CD4-positive, alpha-beta memory T cell (primary cell): ENCODE measurements around the gene GALK2. TPM values are rescaled to one million over a fixed set of nuclear protein-coding genes. Genes with fewer than 3 reads are reported as not detected.
"Not testable (repeated sequence)": the region's sequence is repeated elsewhere in the genome, so short reads cannot be mapped to it uniquely, and the experiment has no call there.

Experiments used
- CTCF ChIA-PET: fragments of 350-600 bp; sonication (Branson Sonifier 250); formaldehyde crosslinking; loops from one replicate; lab custom pipeline; 2021; ENCODE audit warnings: inconsistent platforms; ENCODE audit not compliant: partially characterized antibody; lab: Charles Lee
- POLR2A ChIA-PET: fragments of 350-600 bp; sonication (Branson Sonifier 250); formaldehyde crosslinking; loops from one replicate; lab custom pipeline; 2021; ENCODE audit not compliant: partially characterized antibody; lab: Charles Lee
- DNase-seq, 5 donors: peaks; one replicate each; pipeline versions ENCODE4 v3.0.0 to v3.0.0-alpha.2; 2020 to 2022; ENCODE audit warnings: mixed read lengths in 1 of 5
- H3K27ac ChIP-seq: one replicate; pipeline ENCODE4 v1.7.0; 2013; ENCODE audit warnings: low read depth, low read length
- H3K27me3 ChIP-seq: 2 replicates; pipeline ENCODE4 v1.7.0; 2013; ENCODE audit warnings: mild to moderate bottlenecking, low read length, moderate library complexity; ENCODE audit not compliant: insufficient read depth
- H3K36me3 ChIP-seq: 2 replicates; pipeline ENCODE4 v1.7.0; 2013; ENCODE audit warnings: mild to moderate bottlenecking, low read length, moderate library complexity; ENCODE audit not compliant: insufficient read depth
- H3K4me1 ChIP-seq: 2 replicates; pipeline ENCODE4 v1.7.0; 2013; ENCODE audit warnings: mild to moderate bottlenecking, low read length, moderate library complexity; ENCODE audit not compliant: insufficient read depth
- H3K4me3 ChIP-seq, 2 donors: one replicate each; pipeline ENCODE4 v1.7.0; 2013; ENCODE audit warnings: low read length in 2 of 2, mild to moderate bottlenecking in 1 of 2
- H3K9me3 ChIP-seq, 2 donors: one replicate each; pipeline ENCODE4 v1.7.0; 2013; ENCODE audit warnings: low read length in 2 of 2, control low read depth in 1 of 2; ENCODE audit not compliant: control insufficient read depth in 1 of 2
- H3K27ac Mint-ChIP-seq, 7 donors: one replicate each; pipeline ENCODE4 v1.8.0; 2020 to 2021; ENCODE audit warnings: mixed read lengths in 7 of 7, mild to moderate bottlenecking in 6 of 7, inconsistent platforms in 3 of 7, moderate library complexity in 3 of 7
- H3K27me3 Mint-ChIP-seq, 2 donors: one replicate each; pipeline ENCODE4 v1.8.0; 2020 to 2021; ENCODE audit warnings: mixed read lengths in 2 of 2
- H3K36me3 Mint-ChIP-seq, 2 donors: one replicate each; pipeline ENCODE4 v1.8.0; 2020 to 2021; ENCODE audit warnings: mixed read lengths in 2 of 2, inconsistent platforms in 1 of 2, mild to moderate bottlenecking in 1 of 2
- H3K4me1 Mint-ChIP-seq, 4 donors: one replicate each; pipeline ENCODE4 v1.8.0; 2020 to 2021; ENCODE audit warnings: mixed read lengths in 4 of 4, mild to moderate bottlenecking in 1 of 4
- H3K4me3 Mint-ChIP-seq, 8 donors: one replicate each; pipeline ENCODE4 v1.8.0; 2020 to 2021; ENCODE audit warnings: mixed read lengths in 8 of 8, mild to moderate bottlenecking in 7 of 8, moderate library complexity in 6 of 8, inconsistent platforms in 3 of 8
- H3K9me3 Mint-ChIP-seq, 8 donors: one replicate each; pipeline ENCODE4 v1.8.0; 2020 to 2021; ENCODE audit warnings: mixed read lengths in 8 of 8, mild to moderate bottlenecking in 5 of 8, inconsistent platforms in 3 of 8, moderate library complexity in 1 of 8
- intact Hi-C: fragments of 100-400 bp; cut with micrococcal nuclease; formaldehyde crosslinking; loops from one replicate; pipeline ENCODE4 v1.15.1; 2023
- polyA plus RNA-seq, 2 donors: library from polyadenylated mRNA; unstranded; fragments of 300-500 nt; fragmentation: Illumina TruSeq; gene quantifications; one replicate each; pipeline ENCODE4 v1.2.3, GENCODE V29; 2021
- total RNA-seq, 2 experiments: library from RNA; stranded (reverse); gene quantifications; one replicate each; pipeline ENCODE4 v1.2.3, GENCODE V29; 2021

The GALK2 gene
- total and polyA plus RNA-seq, 4 experiments from 2014 or later = 25.4 to 31.5 (median 30.8) TPM

DNA sequence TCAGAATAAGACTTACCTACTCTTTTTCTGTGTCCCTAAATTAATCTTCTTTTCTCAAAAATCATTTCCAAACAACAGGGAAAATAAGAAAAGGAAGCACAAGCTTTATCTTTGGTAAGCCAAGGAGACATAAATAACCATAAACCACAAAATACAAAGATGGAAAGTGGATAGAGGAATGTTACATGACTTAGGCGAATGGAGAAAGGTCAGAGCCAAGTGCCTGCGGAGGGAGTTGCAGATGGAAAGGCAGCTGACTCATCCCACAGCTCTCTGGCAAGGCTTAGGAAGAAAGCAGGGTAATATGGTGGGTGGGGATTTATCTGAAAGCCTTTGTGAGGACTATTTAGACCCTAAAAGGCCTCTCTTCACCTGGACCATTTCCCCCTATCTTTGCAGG lies 72.8 kb downstream of the GALK2 start:
- H3K27me3 Mint-ChIP-seq = no peaks in the 10 kb centered on the region
- H3K36me3 Mint-ChIP-seq = peaks cover 34% of the 10 kb centered on the region in 2 donors
- peaks cover 0 to 4% (median 2%) of the 10 kb centered on the region in 4 donors for H3K4me1 Mint-ChIP-seq
- POLR2A ChIA-PET = no interaction called here
- Histone ChIP-seq H3K4me1 (no peaks in the 10 kb centered on the region), H3K4me3 (no peak overlapping the region), H3K9me3 (no peaks in the 10 kb centered on the region), H3K27me3 (no peaks in the 10 kb centered on the region), H3K27ac (no peak overlapping the region), H3K36me3 (peaks cover 13% of the 10 kb centered on the region)
- CTCF ChIA-PET = interaction anchor here (0.6 kb wide), 1 partner anchor 1074 kb away, joined by 3 read pairs; no protein-coding TSS in a partner anchor
- intact Hi-C loops = no loop called here
- H3K9me3 Mint-ChIP-seq = peaks cover 0 to 6% (median 0%) of the 10 kb centered on the region in 8 donors
- H3K4me3 Mint-ChIP-seq = no peak overlapping the region
- H3K27ac Mint-ChIP-seq = no peak overlapping the region
- no peak for DNase-seq

DNA sequence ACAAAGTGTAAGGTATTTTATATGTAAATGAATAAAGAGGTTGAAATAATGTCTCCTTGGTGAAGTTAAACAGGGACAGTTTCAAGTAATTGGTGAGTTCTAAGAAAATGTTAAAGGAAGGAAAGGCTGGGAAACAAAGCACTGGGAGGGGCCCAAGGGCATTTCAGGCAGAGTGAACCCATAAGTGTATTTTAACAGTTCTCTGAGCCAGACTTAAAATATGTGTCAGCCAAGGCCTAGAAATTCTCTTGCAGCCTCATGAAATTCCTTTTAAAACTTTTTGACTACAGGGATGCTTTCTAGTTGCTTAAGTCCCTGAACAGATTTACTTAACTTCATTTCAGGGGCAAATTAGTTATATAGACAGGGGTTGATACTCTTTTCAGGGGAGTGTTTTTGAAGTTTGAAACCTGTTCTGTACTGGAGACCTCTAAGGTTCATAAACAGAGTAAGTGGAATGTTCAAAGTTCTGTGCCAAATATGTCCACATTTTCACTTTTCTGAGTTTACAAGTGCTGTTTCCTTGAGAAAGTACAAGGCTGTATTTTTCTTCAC lies 77.6 kb downstream of the GALK2 start:
- Histone ChIP-seq H3K4me1 (no peaks in the 10 kb centered on the region), H3K36me3 (no peaks in the 10 kb centered on the region), H3K9me3 (no peaks in the 10 kb centered on the region), H3K4me3 (no peak overlapping the region), H3K27ac (no peak overlapping the region), H3K27me3 (no peaks in the 10 kb centered on the region)
- no peak overlapping the region for H3K4me3 Mint-ChIP-seq
- peaks cover 52 to 71% of the 10 kb centered on the region in 2 donors for H3K36me3 Mint-ChIP-seq
- no peaks in the 10 kb centered on the region for H3K27me3 Mint-ChIP-seq
- DNase-seq = no peak
- intact Hi-C loops = no loop called here
- peaks cover 2 to 20% (median 10%) of the 10 kb centered on the region in 8 donors for H3K9me3 Mint-ChIP-seq
- ChIA-PET POLR2A (no interaction called here), CTCF (no interaction called here)
- no peak overlapping the region for H3K27ac Mint-ChIP-seq
- H3K4me1 Mint-ChIP-seq = peaks cover 0 to 5% (median 2%) of the 10 kb centered on the region in 4 donors

DNA sequence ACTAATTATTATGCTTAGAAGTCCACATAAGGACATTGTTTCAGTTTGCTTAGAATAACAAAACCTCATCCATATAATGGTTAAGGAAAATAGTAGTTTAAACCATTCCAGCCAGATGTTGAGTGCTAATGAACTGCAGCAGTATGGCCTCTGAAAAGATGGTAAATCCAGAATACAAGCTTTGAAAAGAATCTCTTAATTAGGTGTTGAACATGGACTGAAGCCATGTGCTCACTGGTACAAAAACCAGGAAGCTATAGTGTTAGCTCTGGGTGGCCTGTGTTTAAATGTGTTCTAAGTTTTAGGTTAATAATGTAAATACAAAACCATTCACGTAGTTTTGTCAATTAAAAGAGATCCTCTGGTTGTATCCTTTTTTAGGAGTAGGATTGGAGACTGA lies 78.2 kb downstream of the GALK2 start:
- H3K27me3 Mint-ChIP-seq = no peaks in the 10 kb centered on the region
- H3K27ac Mint-ChIP-seq = no peak overlapping the region
- no peak overlapping the region for H3K27ac ChIP-seq
- H3K4me3 Mint-ChIP-seq = no peak overlapping the region
- peaks cover 0 to 5% (median 3%) of the 10 kb centered on the region in 4 donors for H3K4me1 Mint-ChIP-seq
- DNase-seq = no peak
- H3K27me3 ChIP-seq = no peaks in the 10 kb centered on the region
- H3K9me3 Mint-ChIP-seq = peaks cover 2 to 20% (median 10%) of the 10 kb centered on the region in 8 donors
- ChIA-PET POLR2A (no interaction called here), CTCF (no interaction called here)
- H3K4me1 ChIP-seq = no peaks in the 10 kb centered on the region
- H3K36me3 ChIP-seq = no peaks in the 10 kb centered on the region
- intact Hi-C loops = no loop called here
- H3K4me3 ChIP-seq = no peak overlapping the region
- peaks cover 56 to 74% of the 10 kb centered on the region in 2 donors for H3K36me3 Mint-ChIP-seq
- no peaks in the 10 kb centered on the region for H3K9me3 ChIP-seq

DNA sequence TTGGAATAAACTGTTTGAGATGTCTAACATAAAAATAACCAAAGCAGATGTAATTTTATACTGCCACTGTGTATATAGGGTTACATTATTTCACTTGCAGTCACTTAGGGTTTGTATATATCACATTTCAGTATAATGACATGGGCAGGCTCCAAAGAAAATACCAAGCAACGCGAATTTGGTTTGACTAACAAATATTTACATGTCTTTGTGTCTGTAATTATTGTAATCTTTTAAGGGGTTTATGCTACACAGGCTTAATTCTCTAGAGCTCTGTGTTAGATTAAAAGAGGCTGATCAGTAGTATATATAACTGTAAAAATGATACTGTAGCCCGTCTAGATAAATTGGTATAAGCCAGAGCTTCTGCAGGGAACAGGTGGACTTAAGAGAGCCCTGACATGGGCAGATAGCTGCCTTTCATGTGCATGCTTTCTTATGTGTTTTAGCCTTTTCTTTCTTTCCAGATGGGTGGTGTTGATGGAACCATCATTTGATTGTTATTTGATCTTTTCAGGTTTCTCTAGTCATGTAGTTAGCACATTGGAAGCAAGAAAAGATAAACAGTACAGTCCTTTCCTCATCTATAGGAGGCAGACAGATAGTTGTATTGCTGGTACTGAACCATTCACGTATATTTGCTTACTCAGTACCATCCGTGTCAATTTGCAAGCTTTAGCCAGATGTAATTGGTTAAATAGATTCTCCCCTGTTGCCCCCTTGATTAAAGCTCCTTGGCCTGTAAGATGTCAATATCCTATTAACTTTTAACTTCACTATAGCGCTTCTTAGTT lies 86.1 kb downstream of the GALK2 start:
- H3K4me1 Mint-ChIP-seq = peaks cover 0 to 9% (median 7%) of the 10 kb centered on the region in 4 donors
- CTCF ChIA-PET = no interaction called here
- H3K27me3 Mint-ChIP-seq = no peaks in the 10 kb centered on the region
- Histone ChIP-seq H3K4me3 (no peak overlapping the region), H3K4me1 (no peaks in the 10 kb centered on the region), H3K36me3 (no peaks in the 10 kb centered on the region), H3K27ac (no peak overlapping the region), H3K27me3 (no peaks in the 10 kb centered on the region), H3K9me3 (no peaks in the 10 kb centered on the region)
- intact Hi-C loops = no loop called here
- POLR2A ChIA-PET = no interaction called here
- peaks cover 34 to 37% of the 10 kb centered on the region in 2 donors for H3K36me3 Mint-ChIP-seq
- H3K27ac Mint-ChIP-seq = no peak overlapping the region
- no peak for DNase-seq
- H3K4me3 Mint-ChIP-seq = no peak overlapping the region
- H3K9me3 Mint-ChIP-seq = peaks cover 3 to 13% (median 8%) of the 10 kb centered on the region in 8 donors

DNA sequence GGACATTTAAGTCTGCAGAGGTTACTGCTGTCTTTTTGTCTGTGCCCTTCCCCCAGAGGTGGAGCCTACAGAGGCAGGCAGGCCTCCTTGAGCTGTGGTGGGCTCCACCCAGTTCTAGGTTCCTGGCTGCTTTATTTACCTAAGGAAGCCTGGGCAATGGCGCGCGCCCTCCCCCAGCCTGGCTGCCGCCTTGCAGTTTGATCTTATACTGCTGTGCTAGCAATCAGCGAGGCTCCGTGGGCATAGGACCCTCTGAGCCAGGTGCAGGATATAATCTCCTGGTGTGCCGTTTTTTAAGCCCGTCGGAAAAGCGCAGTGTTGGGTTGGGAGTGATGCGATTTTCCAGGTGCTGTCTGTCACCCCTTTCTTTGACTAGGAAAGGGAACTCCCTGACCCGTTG lies 95.1 kb downstream of the GALK2 start:
- intact Hi-C loops, H3K4me3 ChIP-seq, H3K27me3 Mint-ChIP-seq, H3K36me3 ChIP-seq, POLR2A ChIA-PET, H3K27ac Mint-ChIP-seq, H3K27ac ChIP-seq, H3K27me3 ChIP-seq, DNase-seq, H3K9me3 ChIP-seq, H3K9me3 Mint-ChIP-seq, H3K4me3 Mint-ChIP-seq, H3K4me1 ChIP-seq, CTCF ChIA-PET: not testable (repeated sequence)
- Mint-ChIP-seq H3K4me1 (peaks cover 7 to 14% (median 8%) of the 10 kb centered on the region in 4 donors), H3K36me3 (peaks cover 19 to 24% of the 10 kb centered on the region in 2 donors)

DNA sequence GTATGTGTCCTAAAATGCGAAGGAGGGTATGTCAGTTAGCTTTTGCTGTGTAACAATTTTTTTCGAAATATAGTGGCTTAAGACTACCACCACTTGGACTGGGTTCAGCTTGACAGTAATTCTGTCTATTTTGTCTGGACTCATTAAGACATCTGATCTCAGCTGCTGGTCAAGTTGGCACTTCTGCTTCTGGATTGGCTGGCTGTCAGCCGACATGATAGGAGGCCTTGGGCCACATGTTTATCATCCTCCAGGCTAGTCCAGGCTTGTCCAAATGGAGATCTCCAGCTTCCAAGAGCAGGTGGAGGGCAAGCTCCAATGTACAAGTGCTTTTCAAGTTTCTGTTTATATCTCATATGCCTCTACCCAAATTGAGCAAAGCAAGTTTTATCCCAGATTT lies 95.9 kb downstream of the GALK2 start:
- H3K9me3 Mint-ChIP-seq = peaks cover 0 to 6% (median 1%) of the 10 kb centered on the region in 8 donors
- ChIA-PET POLR2A (no interaction called here), CTCF (no interaction called here)
- H3K27ac Mint-ChIP-seq = no peak overlapping the region
- H3K4me3 Mint-ChIP-seq = no peak overlapping the region
- DNase-seq = no peak
- H3K4me3 ChIP-seq = no peak overlapping the region
- intact Hi-C loops = no loop called here
- H3K27ac ChIP-seq = no peak overlapping the region
- H3K27me3 ChIP-seq = no peaks in the 10 kb centered on the region
- no peaks in the 10 kb centered on the region for H3K36me3 ChIP-seq
- peaks cover 7 to 14% (median 9%) of the 10 kb centered on the region in 4 donors for H3K4me1 Mint-ChIP-seq
- no peaks in the 10 kb centered on the region for H3K27me3 Mint-ChIP-seq
- H3K9me3 ChIP-seq = no peaks in the 10 kb centered on the region
- peaks cover 26 to 32% of the 10 kb centered on the region in 2 donors for H3K36me3 Mint-ChIP-seq
- H3K4me1 ChIP-seq = no peaks in the 10 kb centered on the region

DNA sequence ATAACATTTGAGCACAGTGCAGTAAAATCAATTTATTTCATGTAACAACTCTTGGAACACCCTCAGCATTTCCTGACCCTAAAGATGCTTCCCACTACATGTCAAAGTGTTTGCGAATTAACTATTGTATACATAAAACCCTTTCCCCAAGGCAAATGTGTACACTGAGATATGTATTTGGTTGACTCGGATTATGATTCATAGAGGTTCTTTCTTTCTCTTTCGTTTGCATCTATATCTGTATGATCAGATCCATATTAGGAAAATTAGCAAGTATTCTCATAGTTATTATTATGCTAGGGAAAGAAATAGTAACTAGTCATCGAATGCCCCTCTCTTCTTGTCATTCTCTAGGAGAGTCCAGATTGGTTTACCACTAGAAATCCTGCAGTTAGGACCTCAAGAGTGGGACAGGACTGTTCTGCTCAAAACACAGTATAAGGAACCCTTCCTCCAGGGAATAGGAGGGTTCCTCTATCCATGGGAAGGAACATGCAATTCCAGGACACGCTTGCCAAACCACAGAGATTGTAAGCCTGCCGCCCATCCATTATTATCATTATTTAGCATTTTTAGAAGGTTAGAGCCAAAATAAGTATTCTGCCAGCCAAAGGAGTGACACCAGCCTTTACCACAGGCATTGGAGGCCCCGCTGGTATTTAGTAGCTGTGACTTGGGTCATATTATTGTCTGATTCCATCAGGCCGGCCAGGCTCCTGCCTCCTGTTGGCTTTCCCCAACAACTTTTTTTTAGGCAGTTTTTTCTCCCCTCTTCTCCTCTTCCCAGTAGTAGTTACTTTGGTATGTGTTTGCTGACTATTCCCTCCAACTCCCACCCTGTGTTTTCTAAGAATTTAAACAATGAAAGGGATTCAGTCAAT lies 100.7 kb downstream of the GALK2 start:
- no peak overlapping the region for H3K27ac Mint-ChIP-seq
- no peak overlapping the region for H3K27ac ChIP-seq
- no peaks in the 10 kb centered on the region for H3K9me3 ChIP-seq
- H3K4me3 ChIP-seq = no peak overlapping the region
- no peak overlapping the region for H3K4me3 Mint-ChIP-seq
- no peaks in the 10 kb centered on the region for H3K27me3 ChIP-seq
- DNase-seq = no peak
- H3K36me3 Mint-ChIP-seq = peaks cover 38 to 44% of the 10 kb centered on the region in 2 donors
- no peaks in the 10 kb centered on the region for H3K9me3 Mint-ChIP-seq
- no peaks in the 10 kb centered on the region for H3K27me3 Mint-ChIP-seq
- no peaks in the 10 kb centered on the region for H3K4me1 ChIP-seq
- intact Hi-C loops = no loop called here
- no peaks in the 10 kb centered on the region for H3K36me3 ChIP-seq
- ChIA-PET POLR2A (interaction anchor here (0.6 kb wide), 1 partner anchor 1083 kb away, joined by 5 read pairs; no protein-coding TSS in a partner anchor), CTCF (no interaction called here)
- peaks cover 7 to 21% (median 9%) of the 10 kb centered on the region in 4 donors for H3K4me1 Mint-ChIP-seq
